ENCODE results near the gene MAPK8IP2. TPM values are rescaled to one million over a fixed set of nuclear protein-coding genes. Genes with fewer than 3 reads are reported as not detected.

The MAPK8IP2 gene
- total RNA-seq, 1 experiment from 2014 or later: 0.79 TPM

DNA sequence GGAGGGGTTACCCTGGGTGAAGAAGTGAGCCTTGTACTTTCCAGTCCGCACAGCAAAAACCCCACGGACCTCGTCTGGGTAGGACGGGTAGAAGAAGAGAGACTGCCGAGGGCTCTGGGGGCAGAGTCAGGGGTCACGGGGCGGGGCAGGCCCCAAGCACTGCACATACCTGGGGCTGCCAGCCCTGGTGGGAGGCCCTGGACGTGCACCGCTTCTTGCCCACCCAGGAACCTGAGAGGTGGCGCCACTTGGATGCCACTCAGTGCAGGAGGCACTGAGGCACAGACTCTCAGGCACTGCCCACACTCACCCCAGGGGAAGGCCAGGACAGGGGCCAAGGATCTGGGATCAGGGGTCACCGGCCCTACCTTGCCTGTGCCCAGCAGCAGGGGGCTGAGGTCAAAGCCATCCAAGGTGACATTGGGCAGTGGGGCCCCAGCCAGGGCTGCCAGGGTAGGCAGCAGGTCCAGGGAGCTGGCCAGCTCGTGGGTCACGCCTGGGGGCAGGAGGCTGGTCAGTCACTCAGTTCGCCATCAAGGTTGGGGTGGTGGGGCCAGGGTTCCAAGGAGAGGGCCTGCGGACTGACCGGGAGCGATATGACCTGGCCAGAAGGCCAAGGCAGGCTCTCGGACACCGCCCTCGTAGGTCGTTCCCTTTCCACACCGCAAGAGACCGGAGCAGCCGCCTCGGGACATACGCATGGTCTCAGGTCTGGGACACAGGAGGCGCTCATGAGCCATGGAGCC, 25.1 kb downstream of the MAPK8IP2 start:
- no peak overlapping the region for H3K27ac ChIP-seq
- ChIA-PET CTCF (interaction anchor here (0.7 kb wide), 1 partner anchor 122 kb away, joined by 3 read pairs; no protein-coding TSS in a partner anchor), POLR2A (ENCODE audit: unreplicated experiment) (no interaction called here)
- no peaks in the 10 kb centered on the region for H4K20me1 ChIP-seq (ENCODE audit: insufficient read depth)
- BruUV-seq (replicated peaks): no TSS peak
- no peak overlapping the region for H3K4me2 ChIP-seq
- H3K4me1 ChIP-seq (replicated peaks; ENCODE audit: insufficient read depth): peaks cover 35% of the 10 kb centered on the region
- intact Hi-C loops (cut with micrococcal nuclease; ENCODE audit: unreplicated experiment): no loop called here
- H2AFZ ChIP-seq: no peak overlapping the region
- peaks cover 7% of the 10 kb centered on the region; the same call in 1 of the 2 replicates for H3K79me2 ChIP-seq (ENCODE audit: low read depth)
- no peaks in the 10 kb centered on the region for H3K9me2 ChIP-seq (ENCODE audit: insufficient read depth)
- H3K36me3 ChIP-seq (ENCODE audit: low read depth): no peaks in the 10 kb centered on the region
- H3K9me3 ChIP-seq (ENCODE audit: insufficient read depth, low read depth): no peaks in the 10 kb centered on the region
- no peak for DNase-seq
- peaks cover 27% of the 10 kb centered on the region for H3F3A ChIP-seq (ENCODE audit: insufficient read depth, low read depth)
- H3K4me3 ChIP-seq: no peak overlapping the region
- no peaks in the 10 kb centered on the region for H3K27me3 ChIP-seq (ENCODE audit: insufficient read depth, low read depth)
- TF ChIP-seq CTCF (conservative IDR thresholded peaks at IDR 0.05): 0 out of 2 replicates have a peak, but pooled peaks have one; percentile 26
- TF ChIP-seq EZH2 (IDR thresholded peaks at IDR 0.05; ENCODE audit: low read depth): no peak

DNA sequence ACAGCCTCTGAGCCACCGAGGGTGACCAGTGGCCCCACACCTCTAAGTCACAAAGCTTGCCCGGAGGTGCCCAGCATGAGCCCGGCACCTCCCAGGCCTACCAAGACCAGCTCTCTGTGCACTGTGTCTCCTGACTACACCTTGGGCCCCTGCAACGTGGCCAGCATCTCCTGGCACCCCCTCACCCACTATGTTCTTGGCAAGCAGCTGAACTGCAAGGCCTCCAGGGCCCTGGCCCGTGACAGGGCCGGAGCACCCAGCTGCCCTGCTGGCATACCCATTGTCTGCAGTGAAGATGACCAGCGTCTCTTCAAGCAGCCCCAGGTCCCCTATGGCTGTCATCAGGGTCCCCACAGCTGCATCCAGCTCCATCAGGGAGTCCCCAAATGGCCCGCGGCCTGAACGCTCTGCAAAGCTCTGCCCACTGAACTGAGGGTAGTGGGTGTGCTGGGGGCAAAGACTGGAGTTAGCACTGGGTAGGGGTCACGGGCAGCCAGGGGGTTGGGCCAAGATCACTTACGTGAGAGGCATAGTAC, 25.8 kb downstream of the MAPK8IP2 start:
- no TSS peak for BruUV-seq (replicated peaks)
- intact Hi-C loops (cut with micrococcal nuclease; ENCODE audit: unreplicated experiment): no loop called here
- H3K4me3 ChIP-seq: no peak overlapping the region
- H3F3A ChIP-seq (ENCODE audit: insufficient read depth, low read depth): peaks cover 20% of the 10 kb centered on the region
- TF ChIP-seq EZH2 (IDR thresholded peaks at IDR 0.05; ENCODE audit: low read depth) (no peak), CTCF (conservative IDR thresholded peaks at IDR 0.05) (0 out of 2 replicates have a peak, but pooled peaks have one; percentile 3)
- peaks cover 7% of the 10 kb centered on the region; the same call in 1 of the 2 replicates for H3K79me2 ChIP-seq (ENCODE audit: low read depth)
- H3K27me3 ChIP-seq (ENCODE audit: insufficient read depth, low read depth): no peaks in the 10 kb centered on the region
- no peaks in the 10 kb centered on the region for H3K9me2 ChIP-seq (ENCODE audit: insufficient read depth)
- H3K36me3 ChIP-seq (ENCODE audit: low read depth): no peaks in the 10 kb centered on the region
- no peaks in the 10 kb centered on the region for H4K20me1 ChIP-seq (ENCODE audit: insufficient read depth)
- H2AFZ ChIP-seq: no peak overlapping the region
- no peaks in the 10 kb centered on the region for H3K9me3 ChIP-seq (ENCODE audit: insufficient read depth, low read depth)
- POLR2A ChIA-PET (ENCODE audit: unreplicated experiment): no interaction called here
- H3K27ac ChIP-seq: no peak overlapping the region
- CTCF ChIA-PET: interaction anchor here (0.7 kb wide), 1 partner anchor 123 kb away, joined by 3 read pairs; no protein-coding TSS in a partner anchor
- peaks cover 28% of the 10 kb centered on the region for H3K4me1 ChIP-seq (replicated peaks; ENCODE audit: insufficient read depth)
- H3K4me2 ChIP-seq: no peak overlapping the region
- DNase-seq: no peak

- Histone ChIP-seq H3K4me2 (peak overlapping the region; percentile 98), H3K79me2 (ENCODE audit: low read depth) (peaks cover 7% of the 10 kb centered on the region; the same call in 1 of the 2 replicates), H3F3A (ENCODE audit: insufficient read depth, low read depth) (peaks cover 17% of the 10 kb centered on the region; the same call in 1 of the 2 replicates), H2AFZ (peak overlapping the region; percentile 99), H3K4me3 (peak overlapping the region; percentile 99), H4K20me1 (ENCODE audit: insufficient read depth) (no peaks in the 10 kb centered on the region), H3K27me3 (ENCODE audit: insufficient read depth, low read depth) (no peaks in the 10 kb centered on the region), H3K36me3 (ENCODE audit: low read depth) (no peaks in the 10 kb centered on the region), H3K9me3 (ENCODE audit: insufficient read depth, low read depth) (no peaks in the 10 kb centered on the region), H3K27ac (no peak overlapping the region), H3K9me2 (ENCODE audit: insufficient read depth) (no peaks in the 10 kb centered on the region), H3K4me1 (replicated peaks; ENCODE audit: insufficient read depth) (peaks cover 22% of the 10 kb centered on the region)
- no TSS peak for BruUV-seq (replicated peaks)
- ChIA-PET POLR2A (ENCODE audit: unreplicated experiment) (no interaction called here), CTCF (no interaction called here)
- peak in 1 of 2 experiments; percentile 15 for DNase-seq
- TF ChIP-seq EZH2 (IDR thresholded peaks at IDR 0.05; ENCODE audit: low read depth): no peak
- no peak for TF ChIP-seq CTCF (conservative IDR thresholded peaks at IDR 0.05)
- intact Hi-C loops (cut with micrococcal nuclease; ENCODE audit: unreplicated experiment): no loop called here
Measured at GRCh38 chr22:50626850-50627641, 26.5 kb downstream of the MAPK8IP2 start.

Measured in PC-9 (cell line).